Stomach (tissue), 9 donors: ENCODE data around the gene STARD5. TPM values are rescaled to one million over a fixed set of nuclear protein-coding genes. Genes with fewer than 3 reads are reported as not detected.

ENCODE experiments used
- DNase-seq, 2 donors: peaks; one replicate each; pipeline versions ENCODE4 v3.0.0 to v3.0.0-alpha.2; 2013 to 2019
- H3K27ac ChIP-seq, 5 donors: fragments of 200-600 bp in 4 of 5; sonication (generic) in 4 of 5; one replicate each; pipeline ENCODE4 v1.5.1; 2013 to 2019; ENCODE audit warnings: mild to moderate bottlenecking in 1 of 5, moderate library complexity in 1 of 5
- H3K27me3 ChIP-seq, 3 donors: fragments of 200-600 bp; sonication (generic); one replicate each; pipeline ENCODE4 v1.5.1; 2017 to 2019; ENCODE audit warnings: mixed run types in 1 of 3
- H3K36me3 ChIP-seq, 4 donors: fragments of 200-600 bp; sonication (generic); 1 replicate in 3 of 4; 2 replicates in 1 of 4; pipeline ENCODE4 v1.5.1; 2016 to 2019
- H3K4me1 ChIP-seq, 4 donors: fragments of 200-600 bp; sonication (generic); one replicate each; pipeline ENCODE4 v1.5.1; 2016 to 2019
- H3K4me3 ChIP-seq, 4 donors: fragments of 200-600 bp; sonication (generic) in 3 of 4; one replicate each; pipeline ENCODE4 v1.5.1; 2016 to 2019; ENCODE audit warnings: mild to moderate bottlenecking in 1 of 4
- H3K9me3 ChIP-seq, 4 donors: fragments of 200-600 bp; sonication (generic); one replicate each; pipeline ENCODE4 v1.5.1; 2016 to 2019
- CTCF ChIP-seq, 7 experiments: fragments of 450-650 bp in 4 of 7; fragments of 200-600 bp in 3 of 7; sonication (generic) in 3 of 7; IDR thresholded peaks; one replicate each; pipeline ENCODE4 v1.5.1; 2016 to 2019; ENCODE audit warnings: antibody characterized with exemption in 7 of 7, control low read depth in 2 of 7, mild to moderate bottlenecking in 1 of 7
- EP300 ChIP-seq: sonication (generic); formaldehyde crosslinking; IDR thresholded peaks from one replicate; pipeline ENCODE4 v1.6.1; 2017; ENCODE audit warnings: antibody characterized with exemption
- POLR2A ChIP-seq, 4 donors: fragments of 450-650 bp; IDR thresholded peaks; one replicate each; pipeline ENCODE4 v1.6.1; 2016; ENCODE audit warnings: antibody characterized with exemption in 4 of 4, control low read depth in 2 of 4, mild to moderate bottlenecking in 1 of 4, moderate library complexity in 1 of 4
- POLR2AphosphoS5 ChIP-seq, 3 donors: sonication (generic); formaldehyde crosslinking; IDR thresholded peaks; one replicate each; pipeline ENCODE4 v1.6.1; 2016; ENCODE audit warnings: antibody characterized with exemption in 3 of 3
- WGBS, 5 donors: extraction: QIAGEN DNeasy Blood & Tissue Kit in 3 of 5; methylation state at CpG; one replicate each; pipeline versions ENCODE4 v1.1.5 to v1.1.7; 2013 to 2018; 5-methylcytosine and 5-hydroxymethylcytosine counted together
- intact Hi-C: fragments of 100-400 bp; cut with DNase I; formaldehyde crosslinking; loops from one replicate; pipeline ENCODE4 v1.15.1; 2023; ENCODE audit warnings: low total_unique reads
- polyA plus RNA-seq, 3 donors: library from polyadenylated mRNA; stranded (reverse); fragments of 200-250 nt; gene quantifications; one replicate each; pipeline ENCODE4 v1.2.3, GENCODE V29; 2013
- total RNA-seq, 5 donors: library from RNA; depleted of rRNA; stranded (reverse); fragments of >200 nt; gene quantifications; one replicate each; pipeline versions ENCODE4 v1.1.0 to v1.2.3, GENCODE V29; 2014 to 2016
- donor health status: healthy with polysubstance abuse.
- donor health status: Bipolar disorder and iron deficiency.
- donor health status: healthy.

The STARD5 gene
- total and polyA plus RNA-seq, 8 donors = 0.89 to 157 (median 4.2) TPM; not detected in 1

- TF ChIP-seq POLR2AphosphoS5 (IDR thresholded peaks at IDR 0.05) = no peak
- TF ChIP-seq POLR2A (IDR thresholded peaks at IDR 0.05) = no peak
- no peak for TF ChIP-seq EP300
- TF ChIP-seq CTCF (IDR thresholded peaks at IDR 0.05) = no peak
- Histone ChIP-seq H3K36me3 (peaks cover 0 to 12% (median 0%) of the 10 kb centered on the region in 4 donors), H3K27ac (no peak overlapping the region), H3K27me3 (no peaks in the 10 kb centered on the region), H3K4me3 (no peak overlapping the region), H3K4me1 (peaks cover 0 to 6% (median 0%) of the 10 kb centered on the region in 4 donors), H3K9me3 (no peaks in the 10 kb centered on the region)
- intact Hi-C loops = no loop called here
- no peak for DNase-seq
- 89 to 96% (median 94%) methylated on average over 3 of the region's 3 CpGs for WGBS, 5 donors
These were observed 35.9 kb downstream of the STARD5 start for GRCh38 chr15:81288040-81288439.

GRCh38 chr15:81286621-81287121 is 37.3 kb downstream of the STARD5 start:
- no peaks in the 10 kb centered on the region for H3K27me3 ChIP-seq
- intact Hi-C loops = no loop called here
- 64 to 77% (median 70%) methylated on average over 2 of the region's 2 CpGs for WGBS, 5 donors
- no peak overlapping the region for H3K27ac ChIP-seq
- no peak for DNase-seq
- TF ChIP-seq POLR2AphosphoS5 (IDR thresholded peaks at IDR 0.05) (no peak), CTCF (IDR thresholded peaks at IDR 0.05) (no peak), EP300 (no peak), POLR2A (IDR thresholded peaks at IDR 0.05) (no peak)
- H3K4me3 ChIP-seq = no peak overlapping the region
- H3K4me1 ChIP-seq = no peaks in the 10 kb centered on the region
- peaks cover 0 to 8% (median 0%) of the 10 kb centered on the region in 4 donors for H3K36me3 ChIP-seq
- H3K9me3 ChIP-seq = no peaks in the 10 kb centered on the region

- no peaks in the 10 kb centered on the region for H3K27me3 ChIP-seq
- intact Hi-C loops = no loop called here
- TF ChIP-seq POLR2A (IDR thresholded peaks at IDR 0.05) (no peak), CTCF (IDR thresholded peaks at IDR 0.05) (no peak), POLR2AphosphoS5 (IDR thresholded peaks at IDR 0.05) (no peak), EP300 (no peak)
- peaks cover 0 to 18% (median 3%) of the 10 kb centered on the region in 4 donors for H3K36me3 ChIP-seq
- H3K4me3 ChIP-seq = no peak overlapping the region
- WGBS, 5 donors = 81 to 96% (median 89%) methylated on average over 6 of the region's 6 CpGs
- no peak for DNase-seq
- peaks cover 0 to 5% (median 0%) of the 10 kb centered on the region in 4 donors for H3K4me1 ChIP-seq
- no peaks in the 10 kb centered on the region for H3K9me3 ChIP-seq
- H3K27ac ChIP-seq = no peak overlapping the region
These were observed 38.5 kb downstream of the STARD5 start for GRCh38 chr15:81285461-81285860.

- peaks cover 0 to 18% (median 3%) of the 10 kb centered on the region in 4 donors for H3K36me3 ChIP-seq
- 63 to 79% (median 75%) methylated on average over 5 of the region's 5 CpGs for WGBS, 5 donors
These were observed 39.5 kb downstream of the STARD5 start for GRCh38 chr15:81284256-81285031.

More at GRCh38 chr15:81284256-81285031, 39.5 kb downstream of the STARD5 start:
- no peak overlapping the region for H3K4me3 ChIP-seq
- H3K4me1 ChIP-seq = peaks cover 0 to 5% (median 0%) of the 10 kb centered on the region in 4 donors
- no peak for DNase-seq
- intact Hi-C loops = no loop called here
- TF ChIP-seq POLR2A (IDR thresholded peaks at IDR 0.05) (no peak), POLR2AphosphoS5 (IDR thresholded peaks at IDR 0.05) (no peak), EP300 (no peak), CTCF (IDR thresholded peaks at IDR 0.05) (no peak)
- H3K9me3 ChIP-seq = no peaks in the 10 kb centered on the region
- no peaks in the 10 kb centered on the region for H3K27me3 ChIP-seq
- peak overlapping the region in 1 of 5 donors; percentile 23 for H3K27ac ChIP-seq
